Measurements from ENCODE around the gene TNN. TPM values are rescaled to one million over a fixed set of nuclear protein-coding genes. Genes with fewer than 3 reads are reported as not detected.

Gene TNN
- total RNA-seq, 3 donors from 2014 or later = 0.06 TPM; not detected in 2

GRCh38 chr1:175124861-175125260 lies 57.2 kb downstream of the TNN start:
- no peaks in the 10 kb centered on the region for H3K4me1 ChIP-seq (ENCODE audit: low read depth)
- H3K36me3 ChIP-seq (ENCODE audit: low read depth) = no peaks in the 10 kb centered on the region
- no peak overlapping the region for H3K4me3 ChIP-seq
- ATAC-seq (no peak), DNase-seq (no peak)
- intact Hi-C loops (cut with DNase I, micrococcal nuclease) = loop anchor here (10.0 kb wide), 1 partner anchor 90 kb away; no protein-coding TSS in a partner anchor
- no peaks in the 10 kb centered on the region for H3K9me3 ChIP-seq
- TF ChIP-seq, protein P1, sequence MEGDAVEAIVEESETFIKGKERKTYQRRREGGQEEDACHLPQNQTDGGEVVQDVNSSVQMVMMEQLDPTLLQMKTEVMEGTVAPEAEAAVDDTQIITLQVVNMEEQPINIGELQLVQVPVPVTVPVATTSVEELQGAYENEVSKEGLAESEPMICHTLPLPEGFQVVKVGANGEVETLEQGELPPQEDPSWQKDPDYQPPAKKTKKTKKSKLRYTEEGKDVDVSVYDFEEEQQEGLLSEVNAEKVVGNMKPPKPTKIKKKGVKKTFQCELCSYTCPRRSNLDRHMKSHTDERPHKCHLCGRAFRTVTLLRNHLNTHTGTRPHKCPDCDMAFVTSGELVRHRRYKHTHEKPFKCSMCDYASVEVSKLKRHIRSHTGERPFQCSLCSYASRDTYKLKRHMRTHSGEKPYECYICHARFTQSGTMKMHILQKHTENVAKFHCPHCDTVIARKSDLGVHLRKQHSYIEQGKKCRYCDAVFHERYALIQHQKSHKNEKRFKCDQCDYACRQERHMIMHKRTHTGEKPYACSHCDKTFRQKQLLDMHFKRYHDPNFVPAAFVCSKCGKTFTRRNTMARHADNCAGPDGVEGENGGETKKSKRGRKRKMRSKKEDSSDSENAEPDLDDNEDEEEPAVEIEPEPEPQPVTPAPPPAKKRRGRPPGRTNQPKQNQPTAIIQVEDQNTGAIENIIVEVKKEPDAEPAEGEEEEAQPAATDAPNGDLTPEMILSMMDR (IDR thresholded peaks at IDR 0.05) = no peak

GRCh38 chr1:175126347-175126746 lies 58.7 kb downstream of the TNN start:
- no peak for DNase-seq
- H3K9me3 ChIP-seq = no peaks in the 10 kb centered on the region
- intact Hi-C loops (cut with DNase I, micrococcal nuclease) = loop anchor here (10.0 kb wide), 1 partner anchor 92 kb away; no protein-coding TSS in a partner anchor
- no peak overlapping the region for H3K4me3 ChIP-seq
- H3K36me3 ChIP-seq (ENCODE audit: low read depth) = no peaks in the 10 kb centered on the region
- ATAC-seq = no peak
- TF ChIP-seq, protein P1 (IDR thresholded peaks at IDR 0.05) = no peak
- H3K4me1 ChIP-seq (ENCODE audit: low read depth) = no peaks in the 10 kb centered on the region

- DNase-seq = no peak
- Histone ChIP-seq H3K4me1 (ENCODE audit: low read depth) (no peaks in the 10 kb centered on the region), H3K9me3 (no peaks in the 10 kb centered on the region), H3K36me3 (ENCODE audit: low read depth) (no peaks in the 10 kb centered on the region), H3K4me3 (no peak overlapping the region)
- ATAC-seq = no peak
- intact Hi-C loops (cut with DNase I, micrococcal nuclease) = loop anchor here (10.0 kb wide), 1 partner anchor 93 kb away; no protein-coding TSS in a partner anchor
- TF ChIP-seq, protein P1 (IDR thresholded peaks at IDR 0.05) = no peak
Observed at GRCh38 chr1:175127565-175127964, 59.9 kb downstream of the TNN start.

GRCh38 chr1:175128523-175128922 lies 60.9 kb downstream of the TNN start:
- intact Hi-C loops (cut with DNase I, micrococcal nuclease) = loop anchor here (10.0 kb wide), 1 partner anchor 94 kb away; no protein-coding TSS in a partner anchor
- TF ChIP-seq, protein P1 (IDR thresholded peaks at IDR 0.05) = no peak
- no peaks in the 10 kb centered on the region for H3K36me3 ChIP-seq (ENCODE audit: low read depth)
- no peak for ATAC-seq
- no peak for DNase-seq
- no peaks in the 10 kb centered on the region for H3K4me1 ChIP-seq (ENCODE audit: low read depth)
- H3K4me3 ChIP-seq = no peak overlapping the region
- H3K9me3 ChIP-seq = no peaks in the 10 kb centered on the region

DNA sequence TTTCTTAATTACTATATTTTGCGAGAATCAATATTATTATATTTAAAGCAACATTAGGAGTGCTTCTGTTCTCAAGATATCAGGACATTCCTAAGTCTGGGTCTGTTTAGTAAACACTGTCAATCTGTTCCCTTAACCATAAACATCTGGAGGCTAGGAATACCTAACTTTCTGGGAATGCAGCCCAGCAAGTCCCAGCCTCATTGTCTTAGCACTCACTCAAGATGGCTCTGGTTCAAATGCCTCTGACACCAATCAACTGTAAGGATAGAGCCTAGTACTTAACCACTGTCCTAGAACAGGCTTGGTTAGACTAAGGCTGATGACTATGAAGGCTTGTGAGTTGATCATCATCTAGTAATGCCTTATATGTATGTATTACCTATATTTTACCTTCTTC lies 61.5 kb downstream of the TNN start:
- TF ChIP-seq, protein P1 (IDR thresholded peaks at IDR 0.05) = no peak
- DNase-seq (peak in 1 of 3 donors; percentile 8), ATAC-seq (peak; percentile 30)
- no peaks in the 10 kb centered on the region for H3K9me3 ChIP-seq
- no peaks in the 10 kb centered on the region for H3K36me3 ChIP-seq (ENCODE audit: low read depth)
- H3K4me3 ChIP-seq = no peak overlapping the region
- no peaks in the 10 kb centered on the region for H3K4me1 ChIP-seq (ENCODE audit: low read depth)
- intact Hi-C loops (cut with DNase I, micrococcal nuclease) = loop anchor here (10.0 kb wide), 1 partner anchor 94 kb away; no protein-coding TSS in a partner anchor

DNA sequence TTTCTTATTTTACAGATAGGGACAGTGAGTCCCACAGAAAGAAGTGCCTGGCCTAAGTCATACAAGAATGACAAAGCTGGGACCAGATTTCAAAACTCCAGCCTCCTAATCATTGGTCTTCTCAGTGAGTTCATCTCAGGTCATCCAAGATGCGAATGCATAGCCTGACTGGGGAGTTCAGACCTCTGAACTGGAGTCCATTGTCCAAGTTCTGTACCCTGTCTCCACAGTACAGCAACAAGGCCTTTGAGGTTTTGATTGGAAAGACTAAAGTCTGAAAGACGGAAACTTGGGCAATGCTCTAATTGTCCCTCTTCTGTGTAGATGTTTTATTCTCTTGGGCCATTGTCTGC lies 62.0 kb downstream of the TNN start:
- intact Hi-C loops (cut with DNase I, micrococcal nuclease) = loop anchor here (10.0 kb wide), 1 partner anchor 95 kb away; no protein-coding TSS in a partner anchor
- TF ChIP-seq, protein P1 (IDR thresholded peaks at IDR 0.05) = no peak
- no peak for ATAC-seq
- DNase-seq = no peak
- no peaks in the 10 kb centered on the region for H3K4me1 ChIP-seq (ENCODE audit: low read depth)
- no peaks in the 10 kb centered on the region for H3K36me3 ChIP-seq (ENCODE audit: low read depth)
- H3K9me3 ChIP-seq = no peaks in the 10 kb centered on the region
- no peak overlapping the region for H3K4me3 ChIP-seq

All from mucosa of descending colon (tissue), 3 donors.